Effector memory CD8-positive, alpha-beta T cell (primary cell): ENCODE measurements around the gene MTHFD2L.

Source experiments
- ATAC-seq: fragments of 150-1000 bp; cut with Tn5 transposase; replicated peaks from 2 replicates; pipeline ENCODE4 v1.10.0; 2021; ENCODE audit warnings: mild to moderate bottlenecking, moderate library complexity
- DNase-seq, 3 experiments: peaks; one replicate each; pipeline ENCODE4 v3.0.0; 2021
- H3K27ac Mint-ChIP-seq, 2 donors: one replicate each; pipeline ENCODE4 v1.8.0; 2022; ENCODE audit warnings: mild to moderate bottlenecking in 2 of 2, mixed read lengths in 2 of 2, moderate library complexity in 2 of 2
- H3K27me3 Mint-ChIP-seq, 2 donors: one replicate each; pipeline ENCODE4 v1.8.0; 2022; ENCODE audit warnings: mixed read lengths in 2 of 2
- H3K36me3 Mint-ChIP-seq: one replicate; pipeline ENCODE4 v1.8.0; 2022; ENCODE audit warnings: mild to moderate bottlenecking, moderate library complexity, mixed read lengths; ENCODE audit not compliant: insufficient read depth
- H3K4me1 Mint-ChIP-seq, 2 donors: one replicate each; pipeline ENCODE4 v1.8.0; 2022; ENCODE audit warnings: low read depth in 2 of 2, mixed read lengths in 2 of 2
- H3K4me3 Mint-ChIP-seq, 2 donors: one replicate each; pipeline ENCODE4 v1.8.0; 2022; ENCODE audit warnings: mild to moderate bottlenecking in 2 of 2, mixed read lengths in 2 of 2, moderate library complexity in 2 of 2
- H3K9me3 Mint-ChIP-seq, 2 donors: one replicate each; pipeline ENCODE4 v1.8.0; 2022; ENCODE audit warnings: mixed read lengths in 2 of 2

Gene MTHFD2L

DNA sequence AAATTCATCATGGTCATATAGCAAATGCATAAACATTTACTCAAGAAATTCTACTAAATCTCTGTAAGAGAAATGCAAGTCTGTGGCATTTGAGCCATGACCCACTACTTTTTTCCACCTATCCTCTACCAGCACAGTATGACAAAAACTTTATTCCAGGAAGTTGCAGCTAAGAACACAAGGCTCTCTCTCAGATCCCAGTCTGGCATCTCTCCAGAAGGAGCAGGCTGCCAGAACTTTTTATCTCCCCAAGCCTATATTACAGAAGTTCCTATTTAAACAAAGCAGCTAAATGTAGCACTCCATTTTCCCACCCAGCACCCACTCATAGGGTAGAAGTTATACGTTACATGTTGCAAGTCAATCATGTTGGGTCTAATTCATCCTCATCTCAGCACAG lies 101.0 kb downstream of the MTHFD2L start:
- H3K27ac Mint-ChIP-seq = no peak overlapping the region
- no peaks in the 10 kb centered on the region for H3K4me1 Mint-ChIP-seq
- no peaks in the 10 kb centered on the region for H3K9me3 Mint-ChIP-seq
- no peaks in the 10 kb centered on the region for H3K36me3 Mint-ChIP-seq
- no peak for DNase-seq
- no peak for ATAC-seq
- no peaks in the 10 kb centered on the region for H3K27me3 Mint-ChIP-seq
- H3K4me3 Mint-ChIP-seq = no peak overlapping the region

DNA sequence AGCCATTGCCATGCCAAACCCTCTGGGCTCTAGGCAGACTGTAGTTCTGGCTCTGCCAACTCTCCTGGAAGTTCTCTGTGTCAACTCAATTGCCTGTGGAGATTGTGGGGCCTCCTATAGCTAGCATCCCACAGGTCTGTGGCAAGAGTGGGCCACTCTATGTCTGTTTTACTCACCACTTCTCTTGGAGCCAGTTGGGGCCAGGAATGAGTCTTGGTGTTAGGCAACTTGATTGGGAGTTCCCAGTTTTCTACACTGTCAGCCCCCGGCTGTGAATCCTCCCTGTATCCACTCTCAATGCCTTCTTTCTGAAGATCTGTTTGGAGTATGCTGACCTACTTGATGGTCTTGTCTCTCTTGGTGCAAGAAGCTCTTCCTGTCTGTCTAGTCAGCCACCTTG lies 102.1 kb downstream of the MTHFD2L start:
- Mint-ChIP-seq H3K4me1 (no peaks in the 10 kb centered on the region), H3K4me3 (no peak overlapping the region), H3K27ac (no peak overlapping the region), H3K9me3 (no peaks in the 10 kb centered on the region), H3K36me3 (no peaks in the 10 kb centered on the region), H3K27me3 (no peaks in the 10 kb centered on the region)
- ATAC-seq (no peak), DNase-seq (no peak)

DNA sequence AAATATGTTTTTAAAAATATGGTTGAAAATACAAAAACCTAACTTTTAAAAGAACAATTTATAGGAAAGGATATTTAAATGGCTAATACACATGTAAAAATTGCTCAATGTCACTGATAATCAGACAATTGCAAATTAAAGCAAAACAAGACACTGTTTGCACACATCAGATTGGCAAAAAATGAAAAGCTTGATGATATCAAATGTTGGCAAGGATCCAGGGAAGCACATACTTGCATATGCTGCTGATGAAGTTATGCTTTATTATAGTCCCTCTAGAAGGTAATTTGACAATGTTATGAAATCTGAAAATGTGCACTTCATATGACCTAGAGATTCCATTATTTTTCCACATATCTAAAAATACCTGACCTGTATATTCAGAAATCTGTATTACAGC lies 104.6 kb downstream of the MTHFD2L start:
- Mint-ChIP-seq H3K4me3 (no peak overlapping the region), H3K9me3 (no peaks in the 10 kb centered on the region), H3K36me3 (no peaks in the 10 kb centered on the region), H3K27ac (no peak overlapping the region), H3K27me3 (no peaks in the 10 kb centered on the region), H3K4me1 (no peaks in the 10 kb centered on the region)
- DNase-seq = no peak
- ATAC-seq = no peak

DNA sequence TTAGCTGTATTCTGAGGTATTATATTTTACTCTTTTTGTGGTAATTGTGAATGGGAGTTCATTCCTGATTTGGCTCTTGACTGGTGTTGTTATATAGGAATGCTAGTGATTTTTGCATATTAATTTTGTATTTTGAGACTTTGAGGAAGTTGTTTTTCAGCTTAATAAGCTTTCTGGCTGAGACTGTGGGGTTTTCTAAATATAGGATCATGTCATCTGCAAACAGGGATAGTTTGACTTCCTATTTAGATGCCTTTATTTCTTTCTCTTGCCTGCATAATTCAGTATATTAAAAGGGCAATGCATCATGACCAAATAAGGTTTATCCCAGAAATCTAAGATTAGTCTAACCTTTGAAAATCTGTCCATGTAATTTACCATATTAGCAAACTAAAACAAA lies 105.6 kb downstream of the MTHFD2L start:
- Mint-ChIP-seq H3K36me3 (no peaks in the 10 kb centered on the region), H3K4me1 (no peaks in the 10 kb centered on the region), H3K4me3 (no peak overlapping the region), H3K27ac (no peak overlapping the region), H3K9me3 (no peaks in the 10 kb centered on the region), H3K27me3 (no peaks in the 10 kb centered on the region)
- ATAC-seq (no peak), DNase-seq (no peak)

DNA sequence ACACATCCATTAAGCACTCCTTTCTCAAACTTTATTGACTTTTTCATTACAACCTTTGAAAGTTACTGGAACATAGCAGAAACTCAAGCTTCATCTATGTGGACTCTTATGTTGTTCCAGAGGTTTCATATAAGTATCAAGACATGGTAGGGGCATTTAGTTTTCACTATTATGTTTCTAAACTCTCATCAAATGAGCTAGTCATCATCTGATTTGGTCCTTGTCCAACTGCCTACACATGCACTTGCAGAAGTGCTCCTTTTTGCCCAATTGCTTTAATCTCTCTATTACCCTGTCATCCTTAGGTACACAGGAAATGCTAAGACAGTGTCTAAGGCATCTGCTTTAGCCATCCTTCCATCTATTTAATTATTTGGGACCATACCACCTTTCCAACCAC lies 108.2 kb downstream of the MTHFD2L start:
- Mint-ChIP-seq H3K36me3 (no peaks in the 10 kb centered on the region), H3K9me3 (no peaks in the 10 kb centered on the region), H3K27ac (no peak overlapping the region), H3K27me3 (no peaks in the 10 kb centered on the region), H3K4me1 (no peaks in the 10 kb centered on the region), H3K4me3 (no peak overlapping the region)
- DNase-seq = no peak
- no peak for ATAC-seq

DNA sequence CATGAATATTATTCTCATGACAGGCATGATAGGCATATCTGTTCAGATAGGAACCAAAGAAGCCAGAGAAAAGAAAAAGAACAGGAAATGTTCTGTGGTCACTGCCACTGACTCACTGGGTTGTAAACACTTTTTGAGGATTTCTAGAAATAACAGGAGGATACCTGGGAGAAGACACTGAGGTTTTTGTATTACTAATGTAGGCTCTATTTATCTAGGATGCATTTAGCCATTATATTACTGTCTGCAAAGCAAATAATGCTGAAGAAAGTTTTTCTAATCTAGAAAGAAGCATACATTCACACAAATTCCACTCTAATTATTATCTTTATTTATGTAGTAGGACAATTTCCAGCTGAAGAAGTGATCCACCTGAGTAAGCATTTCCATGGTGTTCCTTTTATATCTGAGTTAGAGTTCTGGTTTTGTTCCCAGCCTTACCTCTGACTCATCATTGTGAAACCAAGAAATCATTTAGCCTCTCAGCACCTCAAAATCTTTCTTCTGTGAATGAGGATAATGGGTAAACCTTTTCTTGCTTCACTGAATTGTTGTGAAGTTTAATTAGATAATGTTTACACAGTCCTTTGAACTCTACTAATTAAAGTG lies 110.2 kb downstream of the MTHFD2L start:
- Mint-ChIP-seq H3K27me3 (no peaks in the 10 kb centered on the region), H3K4me1 (no peaks in the 10 kb centered on the region), H3K9me3 (no peaks in the 10 kb centered on the region), H3K4me3 (no peak overlapping the region), H3K36me3 (no peaks in the 10 kb centered on the region), H3K27ac (no peak overlapping the region)
- ATAC-seq = no peak
- no peak for DNase-seq

DNA sequence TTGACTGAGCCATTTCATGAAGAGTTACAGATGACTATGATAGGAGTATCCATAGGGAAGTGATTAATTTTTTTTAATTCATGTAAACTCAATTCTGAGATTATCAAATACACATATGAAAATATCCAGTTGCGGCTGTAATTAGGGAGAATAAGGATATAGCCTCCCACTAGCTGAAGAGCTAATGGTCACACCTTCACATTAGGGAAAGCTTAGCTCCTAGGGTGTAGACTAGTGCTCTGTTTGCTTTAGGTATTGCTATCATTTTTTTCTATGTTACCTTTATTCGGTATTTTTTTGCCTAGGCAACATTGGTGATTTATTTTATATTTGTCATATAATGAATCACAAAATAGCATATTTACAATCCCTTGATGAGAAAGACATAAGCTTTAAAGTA lies 110.7 kb downstream of the MTHFD2L start:
- H3K27ac Mint-ChIP-seq = no peak overlapping the region
- no peaks in the 10 kb centered on the region for H3K27me3 Mint-ChIP-seq
- no peaks in the 10 kb centered on the region for H3K36me3 Mint-ChIP-seq
- H3K4me3 Mint-ChIP-seq = no peak overlapping the region
- H3K9me3 Mint-ChIP-seq = no peaks in the 10 kb centered on the region
- DNase-seq (no peak), ATAC-seq (no peak)
- H3K4me1 Mint-ChIP-seq = no peaks in the 10 kb centered on the region

DNA sequence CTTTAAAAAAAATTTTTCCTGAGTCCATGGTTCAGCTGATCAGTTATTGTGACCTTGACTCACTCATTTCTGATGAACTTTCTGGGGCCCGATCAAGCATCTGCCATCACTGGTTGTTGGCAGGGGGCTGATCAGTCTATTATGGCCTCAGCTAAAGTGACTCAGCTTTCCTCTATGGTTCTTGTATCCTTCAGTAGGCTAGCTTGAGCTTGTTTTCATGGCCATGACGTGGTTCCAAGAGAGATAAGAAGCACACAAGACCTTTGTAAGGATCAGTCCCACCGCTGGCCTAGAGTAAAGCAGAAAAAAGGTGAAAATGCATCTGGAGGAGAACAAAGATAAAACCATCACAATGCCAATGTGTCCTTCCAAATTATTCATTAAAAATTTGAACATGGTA lies 120.6 kb downstream of the MTHFD2L start:
- ATAC-seq (no peak), DNase-seq (no peak)
- H3K9me3 Mint-ChIP-seq = no peaks in the 10 kb centered on the region
- H3K36me3 Mint-ChIP-seq = no peaks in the 10 kb centered on the region
- H3K4me3 Mint-ChIP-seq = no peak overlapping the region
- H3K27ac Mint-ChIP-seq = no peak overlapping the region
- no peaks in the 10 kb centered on the region for H3K4me1 Mint-ChIP-seq
- no peaks in the 10 kb centered on the region for H3K27me3 Mint-ChIP-seq

DNA sequence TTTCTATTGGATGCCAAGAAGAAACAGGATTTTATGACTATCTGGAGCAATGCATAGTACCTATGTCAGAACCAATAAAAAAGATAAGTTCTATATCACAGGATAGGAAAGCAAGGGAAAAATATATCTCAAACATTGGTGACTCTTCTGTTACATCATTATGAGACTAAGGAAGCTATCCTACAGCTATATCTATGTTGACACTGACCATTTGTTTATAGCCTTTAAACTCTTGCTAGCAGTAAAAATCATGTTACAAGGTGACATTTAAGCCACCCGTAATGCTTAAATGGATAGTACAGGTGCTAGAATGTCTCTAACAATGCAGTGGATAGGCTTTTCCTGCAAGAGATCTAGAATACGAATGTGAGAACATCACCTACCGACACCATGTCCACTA lies 121.8 kb downstream of the MTHFD2L start:
- H3K27me3 Mint-ChIP-seq = no peaks in the 10 kb centered on the region
- H3K9me3 Mint-ChIP-seq = no peaks in the 10 kb centered on the region
- no peak overlapping the region for H3K4me3 Mint-ChIP-seq
- DNase-seq (no peak), ATAC-seq (no peak)
- H3K27ac Mint-ChIP-seq = no peak overlapping the region
- no peaks in the 10 kb centered on the region for H3K36me3 Mint-ChIP-seq
- no peaks in the 10 kb centered on the region for H3K4me1 Mint-ChIP-seq

DNA sequence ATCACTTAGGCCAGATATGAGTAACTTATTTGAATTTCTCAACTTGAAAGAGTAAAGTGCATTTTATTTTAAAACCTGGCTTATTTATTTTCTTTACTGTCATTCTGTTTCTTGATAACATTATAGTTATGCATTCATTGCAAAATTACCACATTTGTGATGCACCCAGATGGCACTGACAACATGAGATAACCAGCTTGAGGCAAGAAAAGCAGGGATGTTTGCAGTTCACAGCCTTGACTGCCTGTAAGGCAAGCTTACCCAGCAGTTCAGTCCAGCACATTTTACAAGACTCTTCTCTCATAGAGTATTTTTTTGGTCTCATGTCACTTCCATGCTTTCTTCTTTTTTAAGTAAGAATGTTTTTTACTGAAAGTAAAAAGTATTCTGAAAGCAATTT lies 125.0 kb downstream of the MTHFD2L start:
- H3K27ac Mint-ChIP-seq = no peak overlapping the region
- H3K4me1 Mint-ChIP-seq = no peaks in the 10 kb centered on the region
- H3K4me3 Mint-ChIP-seq = no peak overlapping the region
- DNase-seq (no peak), ATAC-seq (no peak)
- no peaks in the 10 kb centered on the region for H3K9me3 Mint-ChIP-seq
- H3K27me3 Mint-ChIP-seq = no peaks in the 10 kb centered on the region
- H3K36me3 Mint-ChIP-seq = no peaks in the 10 kb centered on the region

DNA sequence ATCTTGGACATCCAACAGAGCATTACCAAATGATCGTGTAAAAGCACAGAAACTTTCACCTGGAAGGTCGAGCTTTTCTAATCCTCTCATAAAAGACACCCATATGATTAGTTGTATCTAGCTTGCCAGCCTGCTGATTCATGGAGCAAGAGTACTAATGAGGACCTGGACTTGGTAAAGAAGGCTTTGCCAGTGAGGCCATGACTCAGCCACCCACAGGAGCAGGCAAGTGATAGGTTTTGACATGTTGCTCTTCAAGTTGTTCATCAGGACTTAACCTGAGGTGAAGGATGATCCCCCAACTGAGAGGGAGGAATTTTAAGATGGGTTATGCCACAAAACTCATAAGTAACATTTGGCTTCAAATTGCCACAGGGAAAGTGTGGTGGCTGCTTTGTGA lies 125.7 kb downstream of the MTHFD2L start:
- DNase-seq (no peak), ATAC-seq (no peak)
- H3K9me3 Mint-ChIP-seq = no peaks in the 10 kb centered on the region
- H3K36me3 Mint-ChIP-seq = no peaks in the 10 kb centered on the region
- H3K4me3 Mint-ChIP-seq = no peak overlapping the region
- H3K27ac Mint-ChIP-seq = no peak overlapping the region
- no peaks in the 10 kb centered on the region for H3K27me3 Mint-ChIP-seq
- H3K4me1 Mint-ChIP-seq = no peaks in the 10 kb centered on the region

DNA sequence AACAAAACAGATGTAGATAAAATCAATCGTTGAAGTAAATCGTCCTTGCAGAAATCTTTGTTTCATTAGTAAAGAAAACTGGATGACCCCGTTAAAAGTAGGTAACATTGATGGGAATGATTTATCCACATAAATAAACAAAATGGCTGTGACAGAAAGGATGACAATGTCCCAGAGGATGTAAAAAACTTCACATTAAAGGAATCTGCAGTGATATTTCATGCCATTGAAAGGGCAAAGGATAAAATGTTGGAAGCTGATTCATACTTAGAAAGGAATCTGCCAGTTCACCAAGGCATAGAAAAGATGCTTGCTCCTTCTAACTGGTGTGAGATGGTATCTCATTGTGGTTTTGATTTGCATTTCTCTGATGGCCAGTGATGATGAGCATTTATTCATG lies 126.1 kb downstream of the MTHFD2L start:
- H3K9me3 Mint-ChIP-seq = no peaks in the 10 kb centered on the region
- no peaks in the 10 kb centered on the region for H3K36me3 Mint-ChIP-seq
- DNase-seq = no peak

DNA sequence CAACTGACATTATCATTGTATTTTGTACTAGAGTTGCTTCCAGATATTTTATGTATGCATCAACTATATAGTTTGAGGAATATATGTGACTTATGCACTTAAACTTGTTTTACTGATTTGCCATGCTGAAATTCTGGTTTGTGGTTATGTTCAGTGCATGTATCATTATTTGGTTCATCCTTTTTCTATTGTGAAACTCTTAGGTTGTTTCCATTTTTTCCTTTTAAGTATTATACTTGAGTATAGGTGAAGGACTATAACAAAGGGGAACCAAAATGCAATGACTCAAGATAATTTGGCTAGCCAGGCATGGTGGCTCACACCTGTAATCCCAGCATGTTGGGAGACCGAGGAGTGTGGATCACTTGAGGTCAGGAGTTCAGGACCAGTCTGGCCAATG lies 129.2 kb downstream of the MTHFD2L start:
- Mint-ChIP-seq H3K36me3 (no peaks in the 10 kb centered on the region), H3K4me1 (no peaks in the 10 kb centered on the region), H3K27me3 (no peaks in the 10 kb centered on the region), H3K9me3 (no peaks in the 10 kb centered on the region), H3K4me3 (no peak overlapping the region), H3K27ac (no peak overlapping the region)
- ATAC-seq (no peak), DNase-seq (no peak)

More for the DNA sequence above, 126.1 kb downstream of the MTHFD2L start:
- no peak for ATAC-seq
- Mint-ChIP-seq H3K4me1 (no peaks in the 10 kb centered on the region), H3K4me3 (no peak overlapping the region), H3K27ac (no peak overlapping the region), H3K27me3 (no peaks in the 10 kb centered on the region)

DNA sequence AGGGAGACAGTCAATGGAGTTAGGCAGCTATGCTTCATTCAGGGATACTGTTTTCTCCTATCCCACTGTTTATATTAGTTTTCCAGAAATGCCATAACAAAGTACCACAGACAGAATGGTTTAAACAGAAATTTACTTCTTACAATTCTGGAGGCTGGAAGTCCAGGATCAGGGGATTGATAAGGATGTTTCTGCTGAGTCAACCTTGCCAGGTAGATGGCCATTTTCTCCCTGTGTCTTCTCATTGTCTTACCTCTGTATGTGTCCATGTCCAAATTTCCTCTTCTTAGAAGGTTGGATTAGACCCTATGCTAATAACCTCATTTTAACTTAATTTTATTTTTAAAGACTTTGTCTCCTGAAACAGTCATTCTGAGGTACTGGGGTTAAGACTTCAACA lies 129.9 kb downstream of the MTHFD2L start:
- Mint-ChIP-seq H3K36me3 (no peaks in the 10 kb centered on the region), H3K9me3 (no peaks in the 10 kb centered on the region), H3K4me1 (no peaks in the 10 kb centered on the region), H3K27ac (no peak overlapping the region), H3K27me3 (no peaks in the 10 kb centered on the region), H3K4me3 (no peak overlapping the region)
- DNase-seq (no peak), ATAC-seq (no peak)

DNA sequence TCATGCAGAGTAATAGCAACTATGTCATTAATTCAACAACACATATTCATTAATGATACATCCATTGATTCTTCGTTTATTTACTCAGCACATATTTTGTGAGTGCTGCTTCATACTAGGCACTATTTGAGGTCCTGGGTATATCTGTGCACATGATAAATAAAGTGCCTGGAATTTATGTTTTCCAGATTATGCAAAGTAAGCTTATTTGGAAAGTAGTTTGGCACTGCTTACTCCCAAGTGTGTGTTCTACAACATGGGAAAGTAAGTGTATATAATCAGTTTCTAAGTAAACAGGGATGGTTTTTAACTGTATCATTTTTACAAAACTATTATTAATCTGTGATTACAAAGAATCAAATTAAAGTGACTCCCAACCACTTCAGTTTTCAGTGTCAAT lies 133.6 kb downstream of the MTHFD2L start:
- no peaks in the 10 kb centered on the region for H3K27me3 Mint-ChIP-seq
- no peak for ATAC-seq
- DNase-seq = no peak
- no peak overlapping the region for H3K4me3 Mint-ChIP-seq
- no peak overlapping the region for H3K27ac Mint-ChIP-seq
- no peaks in the 10 kb centered on the region for H3K4me1 Mint-ChIP-seq
- no peaks in the 10 kb centered on the region for H3K9me3 Mint-ChIP-seq
- H3K36me3 Mint-ChIP-seq = no peaks in the 10 kb centered on the region
